GM21737 (cell line): ENCODE results near the gene PRDM4.

Experiments
- ATAC-seq: cut with Tn5 transposase; IDR thresholded peaks from one replicate; pipeline ENCODE4 v1.9.1; 2021; ENCODE audit warnings: mild to moderate bottlenecking, moderate library complexity; ENCODE audit not compliant: unreplicated experiment

Gene PRDM4

GRCh38 chr12:107760809-107761501 is at the start of gene PRDM4:
TSS of gene PRDM4 (minus strand) at chr12:107761137. CDS start at chr12:107760515, 622 bp downstream.
- ATAC-seq = peak; percentile 96

- no peak for ATAC-seq
Measured at GRCh38 chr12:107807471-107808150, 46.7 kb upstream of the PRDM4 start.

- no peak for ATAC-seq
Measured at GRCh38 chr12:107805488-107806180, 44.7 kb upstream of the PRDM4 start.

GRCh38 chr12:107803092-107803491 is 42.2 kb upstream of the PRDM4 start:
- ATAC-seq = no peak

GRCh38 chr12:107801150-107801549 is 40.2 kb upstream of the PRDM4 start:
- no peak for ATAC-seq

- no peak for ATAC-seq
Measured at GRCh38 chr12:107798580-107798979, 37.6 kb upstream of the PRDM4 start.

GRCh38 chr12:107794451-107794850 is 33.5 kb upstream of the PRDM4 start:
- no peak for ATAC-seq

GRCh38 chr12:107791465-107792089 is 30.6 kb upstream of the PRDM4 start:
- no peak for ATAC-seq

GRCh38 chr12:107788690-107789458 is 27.9 kb upstream of the PRDM4 start:
- ATAC-seq = no peak

GRCh38 chr12:107788281-107788680 is 27.3 kb upstream of the PRDM4 start:
- no peak for ATAC-seq

- peak; percentile 67 for ATAC-seq
Measured at GRCh38 chr12:107783406-107784376, 22.8 kb upstream of the PRDM4 start.

- ATAC-seq = no peak
Measured at GRCh38 chr12:107782067-107782466, 21.1 kb upstream of the PRDM4 start.

- no peak for ATAC-seq
Measured at GRCh38 chr12:107780298-107780697, 19.4 kb upstream of the PRDM4 start.

GRCh38 chr12:107779077-107779831 is 18.3 kb upstream of the PRDM4 start:
- ATAC-seq = peak; percentile 55

- no peak for ATAC-seq
Measured at GRCh38 chr12:107778383-107779025, 17.6 kb upstream of the PRDM4 start.

- ATAC-seq = no peak
Measured at GRCh38 chr12:107776171-107776570, 15.2 kb upstream of the PRDM4 start.

GRCh38 chr12:107775093-107775721 is 14.3 kb upstream of the PRDM4 start:
- no peak for ATAC-seq
